A549 (cell line): Measurements from ENCODE around the gene SLCO2A1.

ENCODE experiments used
- FOSL2 ChIP-seq, 2 experiments: fragments of 450-650 bp in 1 of 2; fragments of >200 bp in 1 of 2; sonication (Bioruptor Twin) in 1 of 2; formaldehyde crosslinking; IDR thresholded peaks; 2 replicates each; pipeline versions ENCODE4 v1.5.0 to v1.6.1; 2016 to 2020; ENCODE audit warnings: mild to moderate bottlenecking in 1 of 2, moderate library complexity in 1 of 2
- KDM1A ChIP-seq: fragments of 200-600 bp; sonication (generic); IDR thresholded peaks from 2 replicates; pipeline ENCODE4 v1.6.1; 2016; ENCODE audit warnings: low read depth, mild to moderate bottlenecking
- TF ChIP-seq, protein P1 (sequence below): fragments of 200-600 bp; sonication (generic); IDR thresholded peaks from 2 replicates; pipeline ENCODE4 v1.6.1; 2016; ENCODE audit warnings: antibody characterized with exemption, mild to moderate bottlenecking, moderate library complexity
- TF ChIP-seq, protein P2 (sequence below): IDR thresholded peaks from 2 replicates; pipeline ENCODE4 v1.6.1; 2012; ENCODE audit warnings: low read depth, borderline replicate concordance

DNA sequence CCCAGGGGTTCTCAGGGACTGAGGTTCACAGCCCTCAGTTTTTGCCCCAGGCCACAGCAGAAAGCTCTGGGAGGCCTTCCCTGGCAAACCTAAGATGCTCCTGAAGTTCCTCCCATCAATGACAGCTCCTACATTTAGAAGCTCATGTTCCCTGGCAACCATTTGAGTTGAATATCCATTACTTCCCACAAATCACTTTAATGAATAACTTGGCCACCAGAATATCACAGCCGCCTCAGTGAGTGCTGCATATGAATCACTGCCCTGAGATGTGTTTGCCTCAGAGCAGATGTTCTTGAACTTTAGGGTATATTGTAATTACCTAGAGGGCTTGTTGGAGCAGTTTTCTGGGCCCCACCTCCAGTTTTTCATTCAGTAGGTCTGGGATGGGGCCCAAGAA lies 27.4 kb downstream of the SLCO2A1 start:
- TF ChIP-seq KDM1A, result no peak
- no peak for TF ChIP-seq FOSL2 (IDR thresholded peaks at IDR 0.05)
- no peak for TF ChIP-seq FOSL2 (CRISPR knock-in tag; IDR thresholded peaks at IDR 0.05)
- TF ChIP-seq, protein P1, sequence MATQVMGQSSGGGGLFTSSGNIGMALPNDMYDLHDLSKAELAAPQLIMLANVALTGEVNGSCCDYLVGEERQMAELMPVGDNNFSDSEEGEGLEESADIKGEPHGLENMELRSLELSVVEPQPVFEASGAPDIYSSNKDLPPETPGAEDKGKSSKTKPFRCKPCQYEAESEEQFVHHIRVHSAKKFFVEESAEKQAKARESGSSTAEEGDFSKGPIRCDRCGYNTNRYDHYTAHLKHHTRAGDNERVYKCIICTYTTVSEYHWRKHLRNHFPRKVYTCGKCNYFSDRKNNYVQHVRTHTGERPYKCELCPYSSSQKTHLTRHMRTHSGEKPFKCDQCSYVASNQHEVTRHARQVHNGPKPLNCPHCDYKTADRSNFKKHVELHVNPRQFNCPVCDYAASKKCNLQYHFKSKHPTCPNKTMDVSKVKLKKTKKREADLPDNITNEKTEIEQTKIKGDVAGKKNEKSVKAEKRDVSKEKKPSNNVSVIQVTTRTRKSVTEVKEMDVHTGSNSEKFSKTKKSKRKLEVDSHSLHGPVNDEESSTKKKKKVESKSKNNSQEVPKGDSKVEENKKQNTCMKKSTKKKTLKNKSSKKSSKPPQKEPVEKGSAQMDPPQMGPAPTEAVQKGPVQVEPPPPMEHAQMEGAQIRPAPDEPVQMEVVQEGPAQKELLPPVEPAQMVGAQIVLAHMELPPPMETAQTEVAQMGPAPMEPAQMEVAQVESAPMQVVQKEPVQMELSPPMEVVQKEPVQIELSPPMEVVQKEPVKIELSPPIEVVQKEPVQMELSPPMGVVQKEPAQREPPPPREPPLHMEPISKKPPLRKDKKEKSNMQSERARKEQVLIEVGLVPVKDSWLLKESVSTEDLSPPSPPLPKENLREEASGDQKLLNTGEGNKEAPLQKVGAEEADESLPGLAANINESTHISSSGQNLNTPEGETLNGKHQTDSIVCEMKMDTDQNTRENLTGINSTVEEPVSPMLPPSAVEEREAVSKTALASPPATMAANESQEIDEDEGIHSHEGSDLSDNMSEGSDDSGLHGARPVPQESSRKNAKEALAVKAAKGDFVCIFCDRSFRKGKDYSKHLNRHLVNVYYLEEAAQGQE, result no peak
- TF ChIP-seq, protein P2, sequence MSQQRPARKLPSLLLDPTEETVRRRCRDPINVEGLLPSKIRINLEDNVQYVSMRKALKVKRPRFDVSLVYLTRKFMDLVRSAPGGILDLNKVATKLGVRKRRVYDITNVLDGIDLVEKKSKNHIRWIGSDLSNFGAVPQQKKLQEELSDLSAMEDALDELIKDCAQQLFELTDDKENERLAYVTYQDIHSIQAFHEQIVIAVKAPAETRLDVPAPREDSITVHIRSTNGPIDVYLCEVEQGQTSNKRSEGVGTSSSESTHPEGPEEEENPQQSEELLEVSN, result no peak
